ENCODE results near the gene SIN3A. TPM values are rescaled to one million over a fixed set of nuclear protein-coding genes. Genes with fewer than 3 reads are reported as not detected.
"Not testable (repeated sequence)": the region's sequence is repeated elsewhere in the genome, so short reads cannot be mapped to it uniquely, and the experiment has no call there.

Gene SIN3A
- total and polyA plus RNA-seq, 2 of the 8 experiments (the other 6 are each of a cell fraction or from before 2014, with no cell fraction given) = 69.5 to 109 TPM

DNA sequence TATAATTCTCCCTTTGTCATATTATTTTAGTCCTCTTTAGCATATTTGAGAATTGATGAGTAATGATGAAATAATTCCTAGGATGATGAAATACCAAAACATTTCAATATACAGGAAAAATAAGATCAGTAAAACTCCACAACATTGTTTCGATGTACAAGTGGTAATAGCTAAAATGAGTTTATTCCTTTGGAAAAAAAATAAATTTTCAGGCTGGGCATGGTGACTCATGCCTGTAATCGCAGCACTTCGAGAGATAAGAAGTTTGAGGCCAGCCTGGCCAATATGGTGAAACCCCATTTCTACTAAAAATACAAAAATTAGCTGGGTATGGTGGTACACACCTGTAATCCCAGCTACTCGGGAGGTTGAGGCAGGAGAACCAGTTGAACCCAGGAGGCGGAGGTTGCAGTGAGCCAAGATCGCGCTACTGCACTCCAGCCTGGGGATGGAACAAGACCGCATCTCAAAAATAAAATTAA is 7.5 kb downstream of the SIN3A start:
- Histone ChIP-seq H3K79me2 (ENCODE audit: control insufficient read depth in 1 of 2, insufficient read depth in 2 of 2, low read length in 2 of 2) (peaks cover 39 to 95% of the 10 kb centered on the region in 2 experiments), H4K20me1 (replicated peaks in 1 of 2; ENCODE audit: control insufficient read depth in 1 of 2, insufficient read depth in 2 of 2, low read length in 2 of 2) (peaks cover 9 to 14% of the 10 kb centered on the region in 2 experiments)
- H2AFZ ChIP-seq (ENCODE audit: low read length); H4K5ac ChIP-seq (ENCODE audit: insufficient read length, low read depth, low read length); H3K14ac ChIP-seq (ENCODE audit: insufficient read length); H3K27me3 ChIP-seq (replicated peaks in 1 of 4; ENCODE audit: control insufficient read depth in 3 of 4, extremely low read depth in 1 of 4, insufficient read depth in 3 of 4, low read length in 3 of 4); H2BK5ac ChIP-seq (ENCODE audit: low read depth, low read length); H3K9me3 ChIP-seq (ENCODE audit: insufficient read depth in 2 of 2, low read depth in 1 of 2, low read length in 1 of 2); H2BK20ac ChIP-seq (ENCODE audit: low read length); H4K8ac ChIP-seq (ENCODE audit: extremely low read depth, insufficient read depth, low read length); H2BK12ac ChIP-seq (ENCODE audit: low read depth, low read length); H3K4me1 ChIP-seq (replicated peaks in 1 of 4; ENCODE audit: control insufficient read depth in 3 of 4, insufficient read depth in 4 of 4, low read length in 3 of 4); H3K56ac ChIP-seq (replicated peaks; ENCODE audit: insufficient read length, low read depth, low read length); H3K9ac ChIP-seq (replicated peaks in 1 of 4; ENCODE audit: extremely low read depth in 1 of 4, low read depth in 3 of 4, low read length in 3 of 4); H2AK5ac ChIP-seq (ENCODE audit: low read depth, low read length); H3K79me1 ChIP-seq (ENCODE audit: low read depth, low read length); H2BK15ac ChIP-seq (ENCODE audit: low read length); DNase-seq (ENCODE audit: low read depth in 1 of 2, low spot score in 2 of 2); H3K27ac ChIP-seq (ENCODE audit: low read depth, low read length); H3K4ac ChIP-seq (replicated peaks; ENCODE audit: insufficient read length, low read depth, low read length); H4K91ac ChIP-seq (replicated peaks; ENCODE audit: insufficient read length, low read length); H2BK120ac ChIP-seq (replicated peaks; ENCODE audit: low read depth, low read length); H3K4me3 ChIP-seq (ENCODE audit: extremely low read depth in 1 of 4, insufficient read depth in 2 of 4, low read depth in 3 of 4, low read length in 4 of 4); H3K4me2 ChIP-seq (ENCODE audit: insufficient read depth in 1 of 2, low read depth in 2 of 2, low read length in 2 of 2); FAIRE-seq; H3K23me2 ChIP-seq (ENCODE audit: low read depth, low read length); H3K18ac ChIP-seq (ENCODE audit: extremely low read depth, low read length); H3K36me3 ChIP-seq (ENCODE audit: control insufficient read depth in 2 of 4, insufficient read depth in 4 of 4, low read length in 3 of 4); H3K23ac ChIP-seq (ENCODE audit: insufficient read length): not testable (repeated sequence)
- POLR2A ChIA-PET (ENCODE audit: partially characterized antibody) = interaction anchor here (1.5 kb wide), 1 partner anchor 17 kb away, joined by 5 read pairs; no protein-coding TSS in a partner anchor
- CTCF ChIA-PET (ENCODE audit: partially characterized antibody) = interaction anchor here (1.1 kb wide), 1 partner anchor 17 kb away, joined by 3 read pairs; no protein-coding TSS in a partner anchor
- WGBS, 2 experiments (ENCODE audit: extremely low coverage in 1 of 2, insufficient coverage in 1 of 2, insufficient read length in 1 of 2, insufficient replicate concordance in 2 of 2, low coverage in 1 of 2, low lambda C conversion rate in 2 of 2, missing lambda C conversion rate in 1 of 2) = 94% methylated on average over 8 of the region's 8 CpGs; no CpG with 5 or more reads in 1 of the 2 experiments

Measured in H1 (cell line).